Skin of body (tissue), 2 donors: ENCODE measurements around the gene OSGEPL1. TPM values are rescaled to one million over a fixed set of nuclear protein-coding genes. Genes with fewer than 3 reads are reported as not detected.
"Not testable (repeated sequence)": the region's sequence is repeated elsewhere in the genome, so short reads cannot be mapped to it uniquely, and the experiment has no call there.

Source experiments
- DNase-seq: peaks from one replicate; lab custom pipeline; 2025; lab: John Stamatoyannopoulos, UW
- total RNA-seq: library from RNA; depleted of rRNA; stranded (reverse); fragments of >200 nt; gene quantifications from one replicate; pipeline ENCODE4 v1.2.3, GENCODE V29; 2014

Gene OSGEPL1
- total RNA-seq, 1 donor from 2014 or later: 10.8 TPM

DNA sequence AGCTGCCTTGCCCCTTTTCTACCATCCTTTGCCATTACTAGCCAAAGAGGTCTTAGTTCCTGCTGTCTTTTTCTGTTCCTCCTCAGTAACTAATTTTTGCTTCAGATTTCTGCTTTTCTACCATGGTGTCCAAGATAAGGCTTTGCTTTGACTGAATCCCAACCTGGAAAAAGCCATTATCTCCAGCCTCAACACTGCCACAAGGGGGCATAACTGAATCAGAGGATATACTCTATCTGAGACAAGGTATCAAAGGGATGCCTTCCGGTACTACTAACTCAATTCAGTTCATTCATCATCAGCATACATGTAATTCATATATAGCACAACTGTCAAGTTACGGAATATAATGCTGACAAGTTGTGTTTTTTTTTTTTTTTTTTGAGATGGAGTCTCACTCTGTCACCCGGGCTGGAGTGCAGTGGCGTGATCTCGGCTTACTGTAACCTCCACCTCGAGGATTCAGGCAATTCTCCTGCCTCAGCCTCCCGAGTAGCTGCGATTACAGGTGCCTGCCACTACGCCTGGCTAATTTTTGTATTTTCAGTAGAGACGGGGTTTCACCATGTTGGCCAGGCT is 11.4 kb downstream of the OSGEPL1 start:
- no peak for DNase-seq

DNA sequence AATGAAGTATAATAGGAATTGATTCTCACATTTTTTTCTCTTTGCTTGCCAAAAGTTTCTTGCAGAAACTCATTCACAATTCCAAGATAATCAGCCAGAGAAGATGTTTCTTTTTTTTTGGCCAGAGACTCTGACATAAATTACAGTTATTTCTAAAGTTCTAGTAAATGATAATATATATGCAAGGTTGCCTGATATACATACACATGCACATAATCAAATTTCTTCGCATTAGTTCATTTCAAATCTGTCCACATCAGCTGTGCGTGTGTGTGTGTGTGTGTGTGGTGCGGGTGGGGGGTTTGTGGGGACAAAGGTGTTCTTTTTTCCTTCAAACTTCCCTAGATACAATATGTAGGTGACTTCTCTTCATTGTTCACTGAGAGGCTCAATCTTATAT is 33.2 kb downstream of the OSGEPL1 start:
- no peak for DNase-seq

DNA sequence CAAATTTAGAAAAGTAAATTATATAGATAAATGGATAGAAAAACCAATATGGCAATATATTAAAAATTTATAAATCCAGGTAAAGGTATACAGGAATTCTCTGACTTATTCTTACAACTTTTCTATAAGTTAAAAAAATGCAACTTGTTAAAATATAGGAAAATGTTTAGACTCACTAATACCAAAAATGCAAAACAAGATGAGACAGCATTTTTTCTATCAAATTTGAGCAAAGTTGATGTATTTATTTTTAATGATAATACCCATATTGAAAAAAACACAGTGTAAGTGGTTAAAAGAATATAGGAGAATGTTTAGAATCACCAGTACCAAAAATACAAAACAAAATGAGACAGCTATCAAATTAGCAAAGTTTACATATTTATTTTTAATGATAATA is 35.7 kb downstream of the OSGEPL1 start:
- DNase-seq: no peak

DNA sequence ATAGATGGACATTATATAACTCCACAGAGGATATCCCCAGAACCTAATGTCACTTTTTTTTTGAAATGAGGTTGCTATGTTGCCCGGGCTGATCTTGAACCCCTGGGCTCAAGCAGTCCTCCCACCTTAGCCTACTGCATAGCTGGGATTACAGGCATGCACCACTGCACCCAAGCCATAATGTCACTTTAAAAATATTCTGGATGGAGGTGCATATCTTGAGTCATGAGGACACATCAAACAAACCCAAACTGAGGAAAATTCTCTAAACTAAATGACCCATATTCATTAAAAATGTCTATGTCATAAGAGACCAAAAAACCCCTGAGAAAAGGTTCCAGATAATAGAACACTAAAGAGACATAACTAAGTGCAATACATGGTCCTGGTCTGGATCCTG is 36.3 kb downstream of the OSGEPL1 start:
- no peak for DNase-seq

DNA sequence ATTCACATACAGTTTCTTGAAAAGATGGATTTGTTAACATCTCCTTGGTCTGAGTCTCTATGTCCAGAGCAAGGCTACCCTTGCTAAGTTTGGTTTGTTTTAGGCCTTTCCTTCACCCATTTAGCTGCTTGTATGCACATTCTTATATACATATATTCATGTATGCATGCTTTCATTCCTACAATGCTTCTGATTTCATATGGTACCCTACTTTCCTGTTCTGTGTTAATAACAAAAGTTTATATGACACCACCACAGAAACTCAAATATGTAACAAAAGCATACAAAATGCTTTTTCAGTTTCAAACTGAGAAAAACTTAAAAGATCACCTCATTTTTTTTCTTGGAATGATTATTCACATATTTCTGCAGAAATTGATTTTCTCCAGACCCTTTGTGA is 39.4 kb downstream of the OSGEPL1 start:
- DNase-seq: no peak

DNA sequence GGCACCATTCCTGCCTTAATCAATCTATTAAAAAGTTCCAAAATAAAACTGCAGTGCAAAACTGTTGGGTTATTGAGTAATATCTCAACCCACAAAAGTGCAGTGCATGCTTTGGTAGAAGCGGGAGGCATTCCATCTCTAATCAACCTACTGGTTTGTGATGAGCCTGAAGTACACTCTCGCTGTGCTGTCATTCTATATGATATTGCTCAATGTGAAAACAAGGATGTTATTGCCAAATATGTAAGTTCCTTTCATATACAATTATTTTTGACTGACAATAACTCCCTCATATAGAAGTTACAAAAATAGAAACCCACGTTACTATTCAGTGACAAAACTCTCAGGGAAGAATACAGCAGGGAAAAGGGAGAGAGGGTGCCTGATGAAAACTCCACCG is 43.0 kb downstream of the OSGEPL1 start:
- DNase-seq: no peak

DNA sequence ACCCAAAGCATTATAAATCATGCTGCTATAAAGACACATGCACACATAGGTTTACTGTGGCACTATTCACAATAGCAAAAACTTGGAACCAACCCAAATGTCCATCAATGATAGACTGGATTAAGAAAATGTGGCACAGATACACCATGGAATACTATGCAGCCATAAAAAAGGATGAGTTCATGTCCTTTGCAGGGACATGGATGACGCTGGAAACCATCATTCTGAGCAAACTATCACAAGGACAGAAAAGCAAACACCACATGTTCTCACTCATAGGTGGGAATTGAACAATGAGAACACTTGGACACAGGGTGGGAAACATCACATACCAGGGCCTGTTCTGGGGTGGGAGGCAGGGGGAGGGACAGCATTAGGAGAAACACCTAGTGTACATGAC is 45.0 kb downstream of the OSGEPL1 start:
- not testable (repeated sequence) for DNase-seq

DNA sequence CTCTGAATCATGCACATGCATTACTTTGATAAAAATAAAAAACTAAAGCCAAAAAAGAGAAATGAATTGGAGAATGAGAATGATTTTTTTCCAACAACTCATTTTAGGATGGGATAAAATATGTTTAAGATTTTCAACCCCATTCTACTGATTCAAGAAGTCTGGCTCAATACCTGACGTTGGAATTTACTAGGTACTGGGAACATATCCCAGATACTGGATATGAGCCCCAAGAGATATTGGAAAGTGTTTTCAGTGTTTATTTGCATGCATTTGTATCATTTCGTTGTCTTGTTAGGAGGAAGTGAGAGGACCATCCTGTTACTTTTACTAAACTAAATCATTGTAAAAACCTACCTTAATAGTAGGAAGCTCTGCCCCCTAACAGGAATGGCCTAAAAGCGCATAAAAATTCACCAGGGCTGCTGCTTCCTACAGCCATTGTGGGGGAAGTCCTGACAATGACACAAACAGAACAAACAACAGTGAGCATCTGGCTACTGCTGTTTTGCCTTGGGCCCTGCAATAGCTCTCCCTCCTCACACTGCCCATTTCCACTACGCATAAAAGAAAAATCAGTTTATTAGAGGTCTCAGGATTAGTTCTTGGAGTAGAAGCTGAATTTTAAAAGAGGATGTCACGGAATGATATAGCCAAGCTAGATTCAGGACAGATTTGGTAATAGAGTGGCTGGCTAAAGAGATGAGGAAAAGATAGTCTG is 52.9 kb downstream of the OSGEPL1 start:
- DNase-seq: no peak

DNA sequence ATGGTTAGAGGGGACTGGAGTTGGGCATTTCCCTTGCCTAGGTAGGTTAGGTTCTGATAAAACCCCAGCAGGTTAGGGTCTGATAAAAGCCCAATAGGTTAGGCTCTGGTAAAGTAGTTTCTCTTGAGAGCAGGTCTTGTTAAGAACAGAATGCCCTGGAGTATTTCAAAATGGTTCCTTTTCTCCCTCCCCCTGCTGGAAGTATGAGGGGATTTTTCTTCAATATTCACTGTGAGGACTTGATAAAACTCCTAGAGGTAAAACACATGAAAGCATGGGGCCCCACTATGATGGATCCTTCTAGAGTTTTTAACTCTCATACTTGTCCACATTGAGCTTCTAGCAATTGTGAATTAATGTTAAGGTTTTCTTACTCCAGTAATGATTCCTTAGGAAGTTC is 60.5 kb downstream of the OSGEPL1 start:
- no peak for DNase-seq

DNA sequence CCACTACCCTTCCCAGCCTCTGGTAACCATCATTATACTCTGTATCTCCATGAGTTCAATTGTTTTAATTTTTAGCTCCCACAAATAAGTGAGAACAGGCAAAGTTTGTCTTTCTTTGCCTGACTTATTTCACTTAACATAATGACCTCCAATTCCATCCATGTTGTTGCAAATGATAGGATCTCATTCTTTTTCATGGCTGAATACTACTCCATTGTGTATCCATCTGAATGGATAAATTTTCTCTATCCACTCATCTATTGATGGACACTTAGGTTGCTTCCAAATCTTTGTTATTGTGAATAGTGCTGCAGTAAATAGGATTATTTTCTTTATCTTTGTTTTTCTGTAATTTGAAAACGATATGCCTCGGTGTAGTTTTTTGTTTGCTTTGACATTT is 61.9 kb downstream of the OSGEPL1 start:
- no peak for DNase-seq

DNA sequence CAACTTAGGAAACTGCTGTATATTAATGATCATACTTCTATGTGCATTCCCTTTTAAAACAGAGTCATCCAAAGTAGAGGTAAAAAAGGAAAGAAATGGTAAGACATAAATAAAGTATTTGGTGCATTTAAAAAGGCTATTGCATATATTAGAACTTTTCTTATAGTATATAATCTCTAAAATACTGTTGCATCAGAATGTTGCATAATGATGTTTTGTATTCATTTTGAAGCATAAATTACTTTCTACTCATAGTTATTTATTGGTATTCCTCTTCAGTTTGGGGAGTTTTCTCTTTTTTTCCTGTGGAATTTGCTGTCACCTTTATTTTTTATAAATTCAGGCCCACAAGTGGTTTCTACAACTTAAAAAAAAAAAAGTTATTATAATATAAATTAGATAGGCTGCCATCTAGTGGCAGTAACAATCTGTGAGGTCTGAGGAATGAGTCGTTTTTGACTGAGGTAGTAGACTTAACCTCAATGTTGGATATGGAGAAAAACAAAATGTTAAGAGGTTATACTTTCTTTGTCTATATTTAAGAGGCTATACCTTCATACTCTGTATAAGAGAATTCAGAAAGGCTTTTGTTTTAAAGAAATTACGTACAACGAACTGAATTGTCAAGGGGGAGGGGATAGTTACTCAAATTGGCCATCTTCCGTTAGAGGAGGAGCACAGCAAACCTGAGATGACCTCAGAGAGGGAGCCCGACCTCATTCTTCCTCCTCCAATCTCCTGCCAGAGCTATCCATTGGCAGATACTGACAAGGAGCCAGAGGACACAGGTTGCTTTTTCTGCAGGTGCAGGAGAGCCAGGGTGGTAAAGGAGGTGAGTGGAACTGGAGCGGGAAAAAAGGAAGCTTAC is 64.3 kb downstream of the OSGEPL1 start:
- no peak for DNase-seq

Other genes with a start within 250 kb of the OSGEPL1 start
- gene SLC40A1, start 182.0 kb downstream of the OSGEPL1 start, total RNA-seq: 265 TPM
- gene ASNSD1, start 101.3 kb downstream of the OSGEPL1 start, total RNA-seq: 41.9 TPM
- 15.9 TPM for gene ANKAR, start 88.1 kb downstream of the OSGEPL1 start, total RNA-seq
- 45.8 TPM for gene ORMDL1, start 21.5 kb upstream of the OSGEPL1 start, total RNA-seq
- 27.5 TPM for gene PMS1, start 21.7 kb upstream of the OSGEPL1 start, total RNA-seq